Neuronal stem cell (in vitro differentiated cells): Measurements from ENCODE around the gene KIF22.

ENCODE experiments used
- DNase-seq: peaks from one replicate; pipeline ENCODE4 v3.0.0-alpha.2; 2013; ENCODE audit warnings: low spot score
- H2AFZ ChIP-seq: one replicate; pipeline ENCODE4 v1.6.1; 2013; ENCODE audit warnings: mild to moderate bottlenecking, low read length, inconsistent platforms
- H2AK5ac ChIP-seq: 2 replicates; pipeline ENCODE4 v1.6.1; 2013; ENCODE audit warnings: low read depth, mild to moderate bottlenecking, inconsistent platforms, low read length, moderate library complexity, mixed read lengths
- H2BK120ac ChIP-seq: 2 replicates; pipeline ENCODE4 v1.6.1; 2013; ENCODE audit warnings: low read depth, mild to moderate bottlenecking, inconsistent platforms, low read length, moderate library complexity, mixed read lengths
- H2BK12ac ChIP-seq: one replicate; pipeline ENCODE4 v1.6.1; 2013; ENCODE audit warnings: low read length, inconsistent platforms
- H2BK15ac ChIP-seq: 2 replicates; pipeline ENCODE4 v1.6.1; 2013; ENCODE audit warnings: mild to moderate bottlenecking, low read length, inconsistent platforms, mixed read lengths
- H2BK5ac ChIP-seq: one replicate; pipeline ENCODE4 v1.6.1; 2013; ENCODE audit warnings: inconsistent platforms, mild to moderate bottlenecking, low read length, moderate library complexity
- H3K14ac ChIP-seq: one replicate; pipeline ENCODE4 v1.6.1; 2013; ENCODE audit warnings: low read length, inconsistent platforms
- H3K18ac ChIP-seq: 2 replicates; pipeline ENCODE4 v1.6.1; 2013; ENCODE audit warnings: low read length, inconsistent platforms
- H3K23ac ChIP-seq: 2 replicates; pipeline ENCODE4 v1.6.1; 2013; ENCODE audit warnings: low read depth, mild to moderate bottlenecking, mixed read lengths, low read length, inconsistent platforms; ENCODE audit not compliant: poor library complexity
- H3K27ac ChIP-seq: replicated peaks from 3 replicates; pipeline ENCODE4 v1.5.1; 2013; ENCODE audit warnings: low read length, inconsistent platforms
- H3K27me3 ChIP-seq, 3 experiments: 2 replicates each; pipeline ENCODE4 v1.6.1; 2013; ENCODE audit warnings: low read length in 3 of 3, mild to moderate bottlenecking in 2 of 3, inconsistent platforms in 1 of 3, low read depth in 1 of 3, mixed read lengths in 1 of 3, moderate library complexity in 1 of 3; ENCODE audit not compliant: control insufficient read depth in 3 of 3, insufficient read depth in 3 of 3
- H3K36me3 ChIP-seq, 2 donors: replicated peaks in 1 of 2; 2 replicates each; pipeline ENCODE4 v1.6.1; 2013; ENCODE audit warnings: low read length in 2 of 2; ENCODE audit not compliant: control insufficient read depth in 2 of 2, insufficient read depth in 2 of 2
- H3K4ac ChIP-seq: 2 replicates; pipeline ENCODE4 v1.6.1; 2013; ENCODE audit warnings: inconsistent platforms, mild to moderate bottlenecking, low read length, moderate library complexity
- H3K4me1 ChIP-seq, 2 donors: 1 replicate in 1 of 2; 2 replicates in 1 of 2; pipeline ENCODE4 v1.6.1; 2013; ENCODE audit warnings: low read length in 2 of 2, low read depth in 1 of 2; ENCODE audit not compliant: control insufficient read depth in 2 of 2, insufficient read depth in 1 of 2
- H3K4me2 ChIP-seq: one replicate; pipeline ENCODE4 v1.6.1; 2013; ENCODE audit warnings: mild to moderate bottlenecking, low read length, inconsistent platforms; ENCODE audit not compliant: insufficient read depth, poor library complexity, severe bottlenecking
- H3K4me3 ChIP-seq, 2 donors: 2 replicates each; pipeline ENCODE4 v1.5.1; 2013; ENCODE audit warnings: low read length in 2 of 2, mild to moderate bottlenecking in 2 of 2, inconsistent platforms in 1 of 2, moderate library complexity in 1 of 2
- H3K79me1 ChIP-seq: one replicate; pipeline ENCODE4 v1.6.1; 2013; ENCODE audit warnings: low read depth, mild to moderate bottlenecking, inconsistent platforms, low read length, moderate library complexity
- H3K9ac ChIP-seq: one replicate; pipeline ENCODE4 v1.6.1; 2013; ENCODE audit warnings: mild to moderate bottlenecking, low read depth, low read length, inconsistent platforms; ENCODE audit not compliant: poor library complexity
- H3K9me3 ChIP-seq, 2 donors: replicated peaks in 1 of 2; 2 replicates each; pipeline versions ENCODE3 to v1.6.1; 2013; ENCODE audit warnings: low read length in 2 of 2, mild to moderate bottlenecking in 2 of 2, inconsistent platforms in 1 of 2, low read depth in 1 of 2, mixed read lengths in 1 of 2, moderate library complexity in 1 of 2; ENCODE audit not compliant: control insufficient read depth in 2 of 2, insufficient read depth in 1 of 2
- H4K8ac ChIP-seq: one replicate; pipeline ENCODE4 v1.6.1; 2013; ENCODE audit warnings: low read depth, mild to moderate bottlenecking, inconsistent platforms, low read length, moderate library complexity
- H4K91ac ChIP-seq: one replicate; pipeline ENCODE4 v1.6.1; 2013; ENCODE audit warnings: low read length, low read depth, mild to moderate bottlenecking, inconsistent platforms; ENCODE audit not compliant: poor library complexity
- WGBS, 2 donors: extraction: QIAGEN DNeasy Blood & Tissue Kit; methylation state at CpG; one replicate each; pipeline ENCODE4 v1.1.7; 2013; ENCODE audit warnings: missing lambda C conversion rate in 2 of 2, mixed read lengths in 1 of 2; ENCODE audit not compliant: insufficient read length in 2 of 2, insufficient replicate concordance in 1 of 2; ENCODE audit errors: extremely low coverage in 2 of 2; 5-methylcytosine and 5-hydroxymethylcytosine counted together

The KIF22 gene

DNA sequence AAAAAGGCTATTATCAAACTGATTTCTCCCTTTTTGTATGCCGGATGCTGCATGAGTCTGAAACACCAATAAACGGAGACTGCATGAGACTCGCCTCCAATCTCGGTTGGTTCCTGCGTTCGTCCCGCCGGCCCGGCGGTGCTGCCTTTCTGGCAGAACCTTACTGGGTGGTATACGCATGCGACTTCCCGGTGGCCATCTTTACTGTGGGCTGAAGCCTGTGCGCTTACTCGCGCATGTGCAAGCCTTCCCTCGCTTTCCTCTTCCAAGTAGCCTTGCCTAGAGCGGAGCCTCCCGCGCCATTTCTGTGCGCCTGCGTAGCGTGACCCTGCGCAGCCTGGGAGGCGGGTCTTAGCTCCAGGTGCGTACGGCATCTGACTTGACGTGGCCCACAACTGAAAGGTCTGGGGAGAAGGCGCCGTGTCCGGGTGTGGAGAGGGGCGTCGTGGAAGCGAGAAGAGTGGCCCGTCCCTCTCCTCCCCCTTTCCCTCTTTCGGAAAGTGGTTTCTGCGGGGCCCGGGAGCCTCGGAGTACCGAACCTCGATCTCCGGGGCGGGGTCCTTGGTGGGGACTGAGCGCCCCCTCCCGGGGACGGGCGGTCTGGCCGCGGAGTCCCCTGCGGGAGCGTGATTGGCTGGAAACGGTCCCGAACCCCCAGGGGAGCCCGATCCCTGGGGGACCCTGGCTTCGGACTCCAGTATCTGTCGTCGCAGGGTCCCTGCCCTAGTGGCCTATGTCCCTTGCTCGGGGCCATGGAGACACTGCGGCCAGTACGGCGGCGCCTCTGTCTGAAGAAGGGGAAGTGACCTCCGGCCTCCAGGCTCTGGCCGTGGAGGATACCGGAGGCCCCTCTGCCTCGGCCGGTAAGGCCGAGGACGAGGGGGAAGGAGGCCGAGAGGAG, 25.5 kb downstream of the KIF22 start, which contains the start of gene PAGR1:
PAGR1 (plus strand) TSS at position 360 of the 901 bp plus-strand sequence; CDS start at position 734, 374 bp downstream.
- peak within 1 kb of the TSS; percentile 81 for H2AFZ ChIP-seq
- H3K27me3 ChIP-seq: no peaks in the 10 kb centered on the region
- H4K8ac ChIP-seq: no peak within 1 kb of the TSS
- peak within 1 kb of the TSS; percentile 94 for H2AK5ac ChIP-seq
- peak within 1 kb of the TSS; percentile 77 for H3K14ac ChIP-seq
- H3K18ac ChIP-seq: peak within 1 kb of the TSS; percentile 95
- H3K27ac ChIP-seq: peak within 1 kb of the TSS; percentile 92
- H3K4me3 ChIP-seq: peak within 1 kb of the TSS; percentile 58 to 89
- peak within 1 kb of the TSS; percentile 96 for H3K4me2 ChIP-seq
- H3K79me1 ChIP-seq: peaks cover 12% of the 10 kb centered on the region
- H2BK12ac ChIP-seq: peak within 1 kb of the TSS; percentile 35
- no CpG with 5 or more reads among the region's 70 CpGs for WGBS, 2 donors
- no peaks in the 10 kb centered on the region for H3K9me3 ChIP-seq
- H2BK15ac ChIP-seq: peak within 1 kb of the TSS; percentile 45
- peak within 1 kb of the TSS; percentile 93 for H2BK5ac ChIP-seq
- peaks cover 28 to 37% of the 10 kb centered on the region in 2 donors for H3K36me3 ChIP-seq
- H3K23ac ChIP-seq: peak within 1 kb of the TSS; percentile 76
- peak within 1 kb of the TSS; percentile 57 for H3K4ac ChIP-seq
- H3K4me1 ChIP-seq: peaks cover 26 to 32% of the 10 kb centered on the region in 2 donors
- H3K9ac ChIP-seq: peak within 1 kb of the TSS; percentile 96
- peak within 1 kb of the TSS; percentile 67 for H4K91ac ChIP-seq
- peak within 1 kb of the TSS; percentile 0 for H2BK120ac ChIP-seq
- peak; percentile 98 for DNase-seq

DNA sequence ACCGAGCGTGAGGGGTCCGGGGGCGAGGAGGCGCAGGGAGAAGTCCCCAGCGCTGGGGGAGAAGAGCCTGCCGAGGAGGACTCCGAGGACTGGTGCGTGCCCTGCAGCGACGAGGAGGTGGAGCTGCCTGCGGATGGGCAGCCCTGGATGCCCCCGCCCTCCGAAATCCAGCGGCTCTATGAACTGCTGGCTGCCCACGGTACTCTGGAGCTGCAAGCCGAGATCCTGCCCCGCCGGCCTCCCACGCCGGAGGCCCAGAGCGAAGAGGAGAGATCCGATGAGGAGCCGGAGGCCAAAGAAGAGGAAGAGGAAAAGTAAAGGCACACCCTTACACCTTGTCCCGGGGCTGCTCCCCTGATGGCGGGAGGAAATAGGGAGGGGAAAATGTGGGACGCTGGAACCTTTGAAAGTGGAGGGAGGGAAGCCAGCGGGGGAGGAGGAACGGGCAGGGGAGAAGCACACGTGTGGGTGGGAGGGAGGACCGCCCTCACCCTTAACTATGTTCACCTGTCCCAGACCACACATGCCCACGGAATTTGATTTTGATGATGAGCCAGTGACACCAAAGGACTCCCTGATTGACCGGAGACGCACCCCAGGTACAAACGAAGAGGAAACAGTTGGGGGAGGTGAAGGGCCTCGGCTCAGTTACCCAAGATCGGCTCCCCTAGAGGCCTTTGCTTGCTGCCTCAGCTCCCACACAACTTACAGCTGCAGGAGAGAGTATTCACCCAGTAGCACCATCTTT, 26.3 kb downstream of the KIF22 start:
- Histone ChIP-seq H2BK15ac (peak overlapping the region; percentile 45), H3K14ac (peak overlapping the region; percentile 9), H3K23ac (peak overlapping the region; percentile 56), H3K4me1 (peaks cover 22 to 26% of the 10 kb centered on the region in 2 donors), H3K4ac (no peak overlapping the region), H4K91ac (peak overlapping the region; percentile 67), H4K8ac (no peak overlapping the region), H3K4me3 (peak overlapping the region; percentile 58 to 89), H2AFZ (peak overlapping the region; percentile 81), H2BK12ac (peak overlapping the region; percentile 35), H2AK5ac (peak overlapping the region; percentile 86), H3K36me3 (peaks cover 28 to 37% of the 10 kb centered on the region in 2 donors), H3K27ac (peak overlapping the region; percentile 92), H3K27me3 (no peaks in the 10 kb centered on the region), H3K9me3 (no peaks in the 10 kb centered on the region), H3K4me2 (peak overlapping the region; percentile 93), H3K79me1 (peaks cover 12% of the 10 kb centered on the region), H3K18ac (peak overlapping the region; percentile 95), H2BK5ac (peak overlapping the region; percentile 93), H2BK120ac (no peak overlapping the region), H3K9ac (peak overlapping the region; percentile 96)
- no CpG with 5 or more reads among the region's 37 CpGs for WGBS, 2 donors
- no peak for DNase-seq

GRCh38 chr16:29818082-29818481, 27.5 kb downstream of the KIF22 start:
- Histone ChIP-seq H2BK5ac (no peak overlapping the region), H3K27me3 (no peaks in the 10 kb centered on the region), H3K9me3 (no peaks in the 10 kb centered on the region), H3K4me3 (no peak overlapping the region), H2BK120ac (no peak overlapping the region), H3K27ac (no peak overlapping the region), H3K79me1 (peaks cover 12% of the 10 kb centered on the region), H3K18ac (no peak overlapping the region), H4K8ac (no peak overlapping the region), H3K9ac (no peak overlapping the region), H2AFZ (no peak overlapping the region), H4K91ac (no peak overlapping the region), H2BK15ac (no peak overlapping the region), H3K36me3 (peaks cover 28 to 37% of the 10 kb centered on the region in 2 donors), H2AK5ac (no peak overlapping the region), H2BK12ac (no peak overlapping the region), H3K4ac (no peak overlapping the region), H3K4me2 (no peak overlapping the region), H3K4me1 (peaks cover 26% of the 10 kb centered on the region in 2 donors), H3K23ac (no peak overlapping the region), H3K14ac (no peak overlapping the region)
- DNase-seq: no peak
- WGBS, 2 donors: no CpG with 5 or more reads among the region's 4 CpGs
